DND-41 (cell line): ENCODE results near the gene PIPOX.
"Not testable (repeated sequence)": the region's sequence is repeated elsewhere in the genome, so short reads cannot be mapped to it uniquely, and the experiment has no call there.

ENCODE experiments used
- ATAC-seq: fragments of 200-7000 bp; cut with Tn5 transposase; 3 replicates; pipeline ENCODE4 v1.9.1; 2021; ENCODE audit warnings: low read depth; ENCODE audit not compliant: insufficient read depth
- DNase-seq: peaks from one replicate; pipeline ENCODE4 v3.0.0-alpha.2; 2020
- H2AFZ ChIP-seq: 2 replicates; pipeline ENCODE4 v1.6.0; 2012; ENCODE audit warnings: low read depth, low read length
- H3K27ac ChIP-seq: 2 replicates; pipeline ENCODE4 v1.5.1; 2012; ENCODE audit warnings: low read length, inconsistent platforms
- H3K27me3 ChIP-seq: fragments of 200-600 bp; sonication (generic); 2 replicates; pipeline ENCODE4 v1.6.0; 2012; ENCODE audit warnings: low read length, mild to moderate bottlenecking, inconsistent platforms; ENCODE audit not compliant: insufficient read depth, poor library complexity
- H3K36me3 ChIP-seq: 2 replicates; pipeline ENCODE4 v1.5.1; 2012; ENCODE audit warnings: low read length, inconsistent platforms; ENCODE audit not compliant: insufficient read depth
- H3K4me1 ChIP-seq: 2 replicates; pipeline ENCODE4 v1.5.1; 2012; ENCODE audit warnings: mild to moderate bottlenecking, low read length; ENCODE audit not compliant: insufficient read depth
- H3K4me2 ChIP-seq: 2 replicates; pipeline ENCODE4 v1.6.0; 2012; ENCODE audit warnings: mild to moderate bottlenecking, moderate library complexity, low read length, inconsistent platforms; ENCODE audit not compliant: insufficient read depth
- H3K4me3 ChIP-seq, 2 experiments: fragments of 200-600 bp in 1 of 2; shearing (Covaris generic) in 1 of 2; 2 replicates each; pipeline ENCODE4 v1.5.1; 2012 to 2016; ENCODE audit warnings: inconsistent platforms in 2 of 2, low read length in 2 of 2, mild to moderate bottlenecking in 2 of 2, low read depth in 1 of 2, moderate library complexity in 1 of 2
- H3K79me2 ChIP-seq: 2 replicates; pipeline ENCODE4 v1.6.0; 2012; ENCODE audit warnings: low read length, inconsistent platforms; ENCODE audit not compliant: insufficient read depth
- H3K9ac ChIP-seq: 2 replicates; pipeline ENCODE4 v1.6.0; 2012; ENCODE audit warnings: low read depth, mild to moderate bottlenecking, inconsistent platforms, low read length, moderate library complexity
- H3K9me3 ChIP-seq: 2 replicates; pipeline ENCODE4 v1.5.1; 2012; ENCODE audit warnings: low read length, moderate library complexity, mild to moderate bottlenecking, inconsistent platforms; ENCODE audit not compliant: insufficient read depth, severe bottlenecking
- H4K20me1 ChIP-seq: 2 replicates; pipeline ENCODE4 v1.6.0; 2012; ENCODE audit warnings: low read length; ENCODE audit not compliant: insufficient read depth
- CTCF ChIP-seq: IDR thresholded peaks from 2 replicates; pipeline ENCODE4 v1.5.1; 2012; ENCODE audit warnings: borderline replicate concordance, low read length, moderate library complexity, mild to moderate bottlenecking; ENCODE audit not compliant: poor library complexity, severe bottlenecking; ENCODE audit errors: extremely low read depth
- EZH2 ChIP-seq: IDR thresholded peaks from 3 replicates; pipeline ENCODE4 v1.6.1; 2012; ENCODE audit warnings: borderline replicate concordance, low read depth, mild to moderate bottlenecking, moderate library complexity, low read length, inconsistent platforms; ENCODE audit not compliant: severe bottlenecking

PIPOX gene

DNA sequence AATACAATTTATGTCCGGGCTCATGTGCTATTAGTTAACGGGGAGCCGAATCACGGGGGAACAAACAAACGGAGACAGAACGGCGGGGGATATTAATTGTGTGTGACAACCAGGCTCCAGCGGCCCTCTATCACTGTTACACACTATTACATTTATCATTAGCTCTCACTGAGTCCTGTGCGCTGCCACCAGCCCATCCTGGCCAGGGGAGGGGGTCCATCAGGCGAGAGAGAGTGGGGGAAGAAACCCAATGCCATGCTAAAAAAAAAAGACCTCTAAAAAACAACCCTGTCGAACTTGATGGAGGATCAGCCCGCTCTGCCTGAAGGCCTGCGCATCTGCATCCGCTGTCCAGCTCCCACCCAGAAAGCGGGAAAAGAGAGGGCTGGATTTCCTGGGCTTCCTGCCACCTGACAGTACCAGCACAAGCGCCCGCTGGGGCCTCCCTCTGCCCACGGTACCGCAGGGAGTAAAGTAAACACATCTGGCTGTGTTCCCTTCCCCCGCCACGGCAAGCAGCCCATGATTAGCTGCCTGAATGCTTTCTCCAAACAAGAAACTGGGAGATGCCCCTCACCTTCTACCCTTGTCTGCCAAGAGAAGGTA, 41.7 kb downstream of the PIPOX start:
- Histone ChIP-seq H3K4me3 (no peak overlapping the region), H4K20me1 (no peaks in the 10 kb centered on the region), H3K79me2 (no peaks in the 10 kb centered on the region), H3K27ac (no peak overlapping the region), H3K4me1 (no peaks in the 10 kb centered on the region), H3K4me2 (no peak overlapping the region), H3K9ac (no peak overlapping the region), H3K9me3 (no peaks in the 10 kb centered on the region), H3K27me3 (no peaks in the 10 kb centered on the region), H3K36me3 (peaks cover 88% of the 10 kb centered on the region), H2AFZ (no peak overlapping the region)
- TF ChIP-seq EZH2 = no peak
- TF ChIP-seq CTCF = no peak
- no peak for ATAC-seq
- DNase-seq = no peak

- Histone ChIP-seq H4K20me1 (no peaks in the 10 kb centered on the region), H3K4me2 (no peak overlapping the region), H3K27ac (no peak overlapping the region), H2AFZ (no peak overlapping the region), H3K36me3 (peaks cover 88% of the 10 kb centered on the region), H3K4me1 (no peaks in the 10 kb centered on the region), H3K79me2 (no peaks in the 10 kb centered on the region), H3K27me3 (no peaks in the 10 kb centered on the region), H3K9me3 (no peaks in the 10 kb centered on the region), H3K4me3 (no peak overlapping the region), H3K9ac (no peak overlapping the region)
- TF ChIP-seq CTCF = no peak
- TF ChIP-seq EZH2 = no peak
- ATAC-seq (no peak), DNase-seq (no peak)
Measured at GRCh38 chr17:29085223-29085622, 42.3 kb downstream of the PIPOX start.

GRCh38 chr17:29086628-29087332, 43.8 kb downstream of the PIPOX start:
- ATAC-seq = peak; percentile 17; the same call in 1 of the 3 replicates
- Histone ChIP-seq H3K4me2 (no peak overlapping the region), H3K9me3 (no peaks in the 10 kb centered on the region), H3K4me1 (no peaks in the 10 kb centered on the region), H3K36me3 (peaks cover 89% of the 10 kb centered on the region), H3K4me3 (no peak overlapping the region), H4K20me1 (no peaks in the 10 kb centered on the region), H3K79me2 (no peaks in the 10 kb centered on the region), H2AFZ (no peak overlapping the region), H3K27ac (no peak overlapping the region), H3K9ac (no peak overlapping the region), H3K27me3 (no peaks in the 10 kb centered on the region)
- DNase-seq = no peak
- TF ChIP-seq CTCF = no peak
- no peak for TF ChIP-seq EZH2

- not testable (repeated sequence) for DNase-seq, H3K4me2 ChIP-seq, H3K9ac ChIP-seq, H3K27me3 ChIP-seq, H4K20me1 ChIP-seq, H3K27ac ChIP-seq, H3K4me3 ChIP-seq, H3K4me1 ChIP-seq, H3K9me3 ChIP-seq, ATAC-seq, H2AFZ ChIP-seq, H3K79me2 ChIP-seq
- peaks cover 92% of the 10 kb centered on the region for H3K36me3 ChIP-seq
Measured at GRCh38 chr17:29088782-29089181, 45.8 kb downstream of the PIPOX start.
